Gastroesophageal sphincter (tissue), 4 donors: ENCODE data around the gene NAGS. TPM values are rescaled to one million over a fixed set of nuclear protein-coding genes. Genes with fewer than 3 reads are reported as not detected.

Source experiments
- ATAC-seq: fragments of 150-250 bp; one replicate; pipeline ENCODE4 v1.9.1; 2016; ENCODE audit warnings: mild to moderate bottlenecking, moderate library complexity
- H3K27ac ChIP-seq, 4 donors: fragments of 200-600 bp; sonication (generic) in 3 of 4; 1 replicate in 3 of 4; 2 replicates in 1 of 4; pipeline ENCODE4 v1.5.1; 2016 to 2019
- H3K27me3 ChIP-seq: fragments of 200-600 bp; sonication (generic); one replicate; pipeline ENCODE4 v1.5.1; 2019
- H3K36me3 ChIP-seq, 2 donors: fragments of 200-600 bp; sonication (generic); one replicate each; pipeline ENCODE4 v1.5.1; 2019; ENCODE audit warnings: control low read depth in 1 of 2
- H3K4me1 ChIP-seq, 3 donors: fragments of 200-600 bp; sonication (generic); 1 replicate in 2 of 3; 2 replicates in 1 of 3; pipeline ENCODE4 v1.5.1; 2016 to 2019; ENCODE audit warnings: control low read depth in 2 of 3
- H3K4me3 ChIP-seq, 2 donors: fragments of 200-600 bp; sonication (generic); one replicate each; pipeline ENCODE4 v1.5.1; 2019; ENCODE audit warnings: mild to moderate bottlenecking in 1 of 2, moderate library complexity in 1 of 2
- H3K9me3 ChIP-seq, 3 donors: fragments of 200-600 bp; sonication (generic); one replicate each; pipeline ENCODE4 v1.5.1; 2017 to 2019; ENCODE audit warnings: control low read depth in 2 of 3
- EP300 ChIP-seq: sonication (generic); formaldehyde crosslinking; IDR thresholded peaks from one replicate; pipeline ENCODE4 v1.6.1; 2017; ENCODE audit warnings: antibody characterized with exemption, mild to moderate bottlenecking
- POLR2A ChIP-seq, 2 donors: fragments of 450-650 bp; IDR thresholded peaks; one replicate each; pipeline ENCODE4 v1.6.1; 2017; ENCODE audit warnings: antibody characterized with exemption in 2 of 2, mild to moderate bottlenecking in 2 of 2, moderate library complexity in 1 of 2
- POLR2AphosphoS5 ChIP-seq: sonication (generic); formaldehyde crosslinking; IDR thresholded peaks from one replicate; pipeline ENCODE4 v1.6.1; 2017; ENCODE audit warnings: antibody characterized with exemption
- WGBS, 2 donors: methylation state at CpG; one replicate each; pipeline ENCODE4 v1.1.5; 2018; ENCODE audit warnings: low coverage in 1 of 2; 5-methylcytosine and 5-hydroxymethylcytosine counted together
- total RNA-seq, 4 donors: library from RNA; depleted of rRNA; stranded (reverse); fragments of >200 nt; gene quantifications; one replicate each; pipeline ENCODE4 v1.1.0, GENCODE V29; 2016
- TF ChIP-seq, protein P1 (sequence below), 4 experiments: fragments of 200-600 bp in 2 of 4; fragments of 450-650 bp in 2 of 4; sonication (generic) in 1 of 4; IDR thresholded peaks; one replicate each; pipeline ENCODE4 v1.5.1; 2017 to 2019; ENCODE audit warnings: antibody characterized with exemption in 4 of 4, mild to moderate bottlenecking in 2 of 4, moderate library complexity in 2 of 4

The NAGS gene
- total RNA-seq, 4 donors from 2014 or later, result 0.62 to 3.0 (median 1.0) TPM

GRCh38 chr17:43986225-43986981 is 18.0 kb upstream of the NAGS start:
- WGBS, 2 donors, result 77 to 84% methylated on average over 7 of the region's 7 CpGs
- Histone ChIP-seq H3K27ac (no peak overlapping the region), H3K4me1 (peaks cover 0 to 15% (median 8%) of the 10 kb centered on the region in 3 donors), H3K4me3 (no peak overlapping the region), H3K27me3 (peaks cover 72% of the 10 kb centered on the region), H3K9me3 (no peaks in the 10 kb centered on the region), H3K36me3 (no peaks in the 10 kb centered on the region)
- no peak for ATAC-seq
- TF ChIP-seq EP300, result no peak

- TF ChIP-seq, protein P1, sequence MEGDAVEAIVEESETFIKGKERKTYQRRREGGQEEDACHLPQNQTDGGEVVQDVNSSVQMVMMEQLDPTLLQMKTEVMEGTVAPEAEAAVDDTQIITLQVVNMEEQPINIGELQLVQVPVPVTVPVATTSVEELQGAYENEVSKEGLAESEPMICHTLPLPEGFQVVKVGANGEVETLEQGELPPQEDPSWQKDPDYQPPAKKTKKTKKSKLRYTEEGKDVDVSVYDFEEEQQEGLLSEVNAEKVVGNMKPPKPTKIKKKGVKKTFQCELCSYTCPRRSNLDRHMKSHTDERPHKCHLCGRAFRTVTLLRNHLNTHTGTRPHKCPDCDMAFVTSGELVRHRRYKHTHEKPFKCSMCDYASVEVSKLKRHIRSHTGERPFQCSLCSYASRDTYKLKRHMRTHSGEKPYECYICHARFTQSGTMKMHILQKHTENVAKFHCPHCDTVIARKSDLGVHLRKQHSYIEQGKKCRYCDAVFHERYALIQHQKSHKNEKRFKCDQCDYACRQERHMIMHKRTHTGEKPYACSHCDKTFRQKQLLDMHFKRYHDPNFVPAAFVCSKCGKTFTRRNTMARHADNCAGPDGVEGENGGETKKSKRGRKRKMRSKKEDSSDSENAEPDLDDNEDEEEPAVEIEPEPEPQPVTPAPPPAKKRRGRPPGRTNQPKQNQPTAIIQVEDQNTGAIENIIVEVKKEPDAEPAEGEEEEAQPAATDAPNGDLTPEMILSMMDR (IDR thresholded peaks at IDR 0.05), result no peak
- no peak for TF ChIP-seq POLR2AphosphoS5
- TF ChIP-seq EP300, result no peak
- no peak for TF ChIP-seq POLR2A (IDR thresholded peaks at IDR 0.05)
- whole genome bisulfite sequencing, 2 donors, result 55 to 60% methylated on average over 1 to 10 of the region's 12 CpGs
- Histone ChIP-seq H3K27me3 (peaks cover 68% of the 10 kb centered on the region), H3K27ac (no peak overlapping the region), H3K9me3 (no peaks in the 10 kb centered on the region), H3K4me3 (no peak overlapping the region), H3K36me3 (no peaks in the 10 kb centered on the region), H3K4me1 (peaks cover 0 to 15% (median 8%) of the 10 kb centered on the region in 3 donors)
- no peak for ATAC-seq
These were observed 17.0 kb upstream of the NAGS start for GRCh38 chr17:43987131-43988021.

DNA sequence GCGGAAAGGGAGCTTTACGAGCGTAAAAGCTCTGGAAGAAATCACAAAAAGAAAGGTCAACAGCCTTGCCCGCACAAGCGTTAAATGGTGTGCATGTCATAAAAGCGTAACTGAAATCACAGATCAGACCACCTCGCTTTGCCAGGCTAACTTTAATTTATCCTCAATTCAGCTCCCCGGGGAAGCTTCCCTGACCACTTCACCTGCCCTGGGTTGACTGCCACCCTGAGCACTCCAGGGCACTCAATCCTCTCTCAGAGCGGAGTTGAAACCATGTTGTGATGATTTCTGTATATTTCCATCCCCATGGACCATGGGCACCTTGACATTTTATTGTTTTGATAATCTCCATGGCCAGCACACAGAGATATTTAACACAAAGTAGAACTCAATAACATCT is 16.1 kb upstream of the NAGS start:
- TF ChIP-seq, protein P1 (IDR thresholded peaks at IDR 0.05), result no peak
- no peak for TF ChIP-seq POLR2A (IDR thresholded peaks at IDR 0.05)
- TF ChIP-seq EP300, result no peak
- TF ChIP-seq POLR2AphosphoS5, result no peak
- WGBS, 2 donors, result 79 to 85% methylated on average over 7 to 9 of the region's 9 CpGs
- Histone ChIP-seq H3K9me3 (no peaks in the 10 kb centered on the region), H3K27me3 (peaks cover 59% of the 10 kb centered on the region), H3K27ac (no peak overlapping the region), H3K36me3 (no peaks in the 10 kb centered on the region), H3K4me3 (no peak overlapping the region), H3K4me1 (peaks cover 0 to 13% (median 8%) of the 10 kb centered on the region in 3 donors)
- ATAC-seq, result no peak

DNA sequence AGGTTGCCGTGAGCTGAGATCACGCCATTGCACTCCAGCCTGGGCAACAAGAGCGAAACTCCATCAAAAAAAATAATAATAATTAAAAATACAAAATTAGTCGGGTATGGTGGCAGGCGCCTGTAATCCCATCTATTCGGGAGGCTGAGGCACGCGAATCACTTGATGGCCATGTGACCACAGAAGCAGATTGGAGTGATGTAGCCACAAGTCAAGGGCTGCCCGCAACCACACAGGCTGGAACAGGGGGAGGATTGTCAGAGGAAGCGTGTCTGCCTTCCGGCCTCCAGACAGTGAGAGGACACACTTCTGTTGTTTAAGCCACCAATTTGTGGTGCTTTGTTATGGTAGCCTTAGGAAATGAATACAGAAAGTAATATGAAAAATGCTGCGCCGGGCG is 11.8 kb upstream of the NAGS start:
- Histone ChIP-seq H3K9me3 (no peaks in the 10 kb centered on the region), H3K36me3 (no peaks in the 10 kb centered on the region), H3K4me1 (peaks cover 0 to 13% (median 4%) of the 10 kb centered on the region in 3 donors), H3K4me3 (no peak overlapping the region), H3K27ac (no peak overlapping the region), H3K27me3 (peaks cover 18% of the 10 kb centered on the region)
- TF ChIP-seq POLR2AphosphoS5 (no peak), POLR2A (IDR thresholded peaks at IDR 0.05) (no peak), EP300 (no peak)
- TF ChIP-seq, protein P1 (IDR thresholded peaks at IDR 0.05), result no peak
- ATAC-seq, result no peak
- WGBS, 2 donors, result 90 to 93% methylated on average over 8 to 13 of the region's 14 CpGs

DNA sequence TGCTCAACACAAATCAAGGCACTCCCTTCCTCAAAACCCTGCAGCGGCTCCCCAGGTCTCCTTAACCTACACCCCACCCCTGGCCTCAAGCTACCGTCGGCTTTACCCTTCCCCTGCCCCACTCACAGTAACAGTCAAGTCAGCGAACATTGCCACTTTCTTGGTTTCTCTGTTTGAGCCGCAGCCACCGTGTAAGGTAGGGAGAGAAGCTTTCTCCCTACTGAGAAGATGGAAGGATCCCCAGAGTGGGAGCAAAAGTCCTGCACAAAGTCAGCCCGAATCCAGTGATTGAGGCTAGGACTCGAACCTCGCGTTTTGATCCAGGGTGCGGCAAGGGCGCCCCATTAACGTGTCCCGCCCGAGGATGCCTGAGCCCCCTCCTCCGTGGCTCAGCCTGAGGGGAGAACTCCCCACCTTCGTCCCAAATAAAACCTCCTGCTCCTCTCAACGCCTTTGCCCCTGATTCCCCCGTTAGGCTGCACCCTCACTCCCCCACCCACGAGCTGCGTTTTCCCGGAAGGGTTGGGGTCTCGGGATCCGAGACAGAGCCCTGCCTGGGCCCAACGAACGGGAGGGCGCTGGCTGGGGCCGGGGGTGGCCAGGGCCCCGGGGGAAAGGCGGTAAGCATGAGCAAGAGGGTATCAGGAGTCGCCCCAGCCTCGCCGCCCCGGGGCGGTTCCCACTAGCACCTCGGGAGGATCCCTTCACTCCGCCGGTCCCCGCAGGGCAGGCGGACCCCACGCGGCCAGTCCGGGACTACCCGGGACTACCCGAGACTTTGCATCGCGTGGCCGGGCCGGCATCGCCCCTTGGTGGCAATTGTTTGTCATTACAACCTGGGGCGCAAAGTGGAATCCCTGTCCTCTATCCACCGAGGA is 9.9 kb upstream of the NAGS start:
- Histone ChIP-seq H3K4me3 (peak overlapping the region in 1 of 2 donors; percentile 35), H3K27me3 (peaks cover 6% of the 10 kb centered on the region), H3K36me3 (no peaks in the 10 kb centered on the region), H3K4me1 (peaks cover 0 to 13% (median 4%) of the 10 kb centered on the region in 3 donors), H3K9me3 (no peaks in the 10 kb centered on the region), H3K27ac (no peak overlapping the region)
- peak; percentile 83 for ATAC-seq
- 12 to 46% methylated on average over 4 to 21 of the region's 52 CpGs for WGBS, 2 donors
- no peak for TF ChIP-seq POLR2A (IDR thresholded peaks at IDR 0.05)
- no peak for TF ChIP-seq POLR2AphosphoS5
- TF ChIP-seq, protein P1 (IDR thresholded peaks at IDR 0.05), result peak in 3 of 4 experiments; percentile 78 to 90 (median 85)
- no peak for TF ChIP-seq EP300
